Urothelium cell line (cell line): ENCODE data around the gene ZNF778.

Experiments used
- DNase-seq: peaks from one replicate; pipeline ENCODE4 v3.0.0; 2011; ENCODE audit warnings: low spot score, mixed read lengths
- FAIRE-seq: peaks from 2 replicates; lab custom pipeline; 2011; peaks lifted over from hg19 to GRCh38; lab: Jason Lieb, UNC

Gene ZNF778

GRCh38 chr16:89193576-89194293 lies 23.8 kb upstream of the ZNF778 start:
- DNase-seq, result no peak
- no peak for FAIRE-seq

GRCh38 chr16:89194340-89195311 lies 22.9 kb upstream of the ZNF778 start:
- no peak for DNase-seq
- no peak for FAIRE-seq

GRCh38 chr16:89195521-89196171 lies 21.9 kb upstream of the ZNF778 start:
- no peak for FAIRE-seq

GRCh38 chr16:89197033-89197632 lies 20.4 kb upstream of the ZNF778 start:
- FAIRE-seq (no peak), DNase-seq (no peak)

More at GRCh38 chr16:89195521-89196171, 21.9 kb upstream of the ZNF778 start:
- no peak for DNase-seq

- FAIRE-seq, result no peak
- no peak for DNase-seq
Observed at GRCh38 chr16:89197633-89198416, 19.7 kb upstream of the ZNF778 start.

GRCh38 chr16:89198417-89199240 lies 18.9 kb upstream of the ZNF778 start:
- FAIRE-seq, result no peak
- DNase-seq, result no peak

- no peak for FAIRE-seq
- no peak for DNase-seq
Observed at GRCh38 chr16:89199241-89200123, 18.0 kb upstream of the ZNF778 start.

- FAIRE-seq, result no peak
- peak; percentile 8 for DNase-seq
Observed at GRCh38 chr16:89200124-89200849, 17.2 kb upstream of the ZNF778 start, which contains the start of gene SLC22A31. TSS of gene SLC22A31 (minus strand) at chr16:89200537. CDS start at chr16:89200501, 36 bp downstream.

- DNase-seq (no peak), FAIRE-seq (no peak)
Observed at GRCh38 chr16:89200850-89201411, 16.6 kb upstream of the ZNF778 start.

- FAIRE-seq, result no peak
- DNase-seq, result peak; percentile 25
Observed at GRCh38 chr16:89201439-89202377, 15.8 kb upstream of the ZNF778 start.

- FAIRE-seq, result no peak
Observed at GRCh38 chr16:89202422-89203215, 14.9 kb upstream of the ZNF778 start.

GRCh38 chr16:89207993-89208392 lies 9.5 kb upstream of the ZNF778 start:
- FAIRE-seq (no peak), DNase-seq (no peak)

More at GRCh38 chr16:89202422-89203215, 14.9 kb upstream of the ZNF778 start:
- no peak for DNase-seq

- DNase-seq, result no peak
- no peak for FAIRE-seq
Observed at GRCh38 chr16:89209522-89210044, 7.9 kb upstream of the ZNF778 start.

- FAIRE-seq, result no peak
Observed at GRCh38 chr16:89210165-89210903, 7.2 kb upstream of the ZNF778 start.

More at GRCh38 chr16:89210165-89210903, 7.2 kb upstream of the ZNF778 start:
- DNase-seq, result no peak
